ENCODE measurements around the gene XK.
"Not testable (repeated sequence)": the region's sequence is repeated elsewhere in the genome, so short reads cannot be mapped to it uniquely, and the experiment has no call there.

Gene XK

GRCh38 chrX:37685381-37686359 is at the start of gene XK:
Gene XK, plus strand, starts transcription at chrX:37685791. Its CDS starts 171 bp downstream, at chrX:37685962.
- peak; percentile 2 for DNase-seq (ENCODE audit: low spot score)

- no peak for DNase-seq (ENCODE audit: low spot score)
Observed at GRCh38 chrX:37638047-37638446, 47.5 kb upstream of the XK start.

GRCh38 chrX:37640142-37640541 is 45.4 kb upstream of the XK start:
- no peak for DNase-seq (ENCODE audit: low spot score)

- DNase-seq (ENCODE audit: low spot score), result no peak
Observed at GRCh38 chrX:37641859-37642258, 43.7 kb upstream of the XK start.

GRCh38 chrX:37644381-37645305 is 40.9 kb upstream of the XK start:
- DNase-seq (ENCODE audit: low spot score), result no peak

GRCh38 chrX:37646254-37646653 is 39.3 kb upstream of the XK start:
- DNase-seq (ENCODE audit: low spot score), result no peak

GRCh38 chrX:37650879-37651278 is 34.7 kb upstream of the XK start:
- DNase-seq (ENCODE audit: low spot score), result not testable (repeated sequence)

GRCh38 chrX:37651921-37652452 is 33.6 kb upstream of the XK start:
- DNase-seq (ENCODE audit: low spot score), result no peak

- DNase-seq (ENCODE audit: low spot score), result no peak
Observed at GRCh38 chrX:37652589-37653231, 32.9 kb upstream of the XK start.

GRCh38 chrX:37653397-37654085 is 32.0 kb upstream of the XK start:
- no peak for DNase-seq (ENCODE audit: low spot score)

GRCh38 chrX:37658343-37659030 is 27.1 kb upstream of the XK start:
- no peak for DNase-seq (ENCODE audit: low spot score)

GRCh38 chrX:37659047-37659446 is 26.5 kb upstream of the XK start:
- DNase-seq (ENCODE audit: low spot score), result no peak

- DNase-seq (ENCODE audit: low spot score), result no peak
Observed at GRCh38 chrX:37662181-37662580, 23.4 kb upstream of the XK start.

GRCh38 chrX:37666516-37666915 is 19.1 kb upstream of the XK start:
- no peak for DNase-seq (ENCODE audit: low spot score)

GRCh38 chrX:37667141-37667540 is 18.4 kb upstream of the XK start:
- no peak for DNase-seq (ENCODE audit: low spot score)

- no peak for DNase-seq (ENCODE audit: low spot score)
Observed at GRCh38 chrX:37672563-37672962, 13.0 kb upstream of the XK start.

- DNase-seq (ENCODE audit: low spot score), result no peak
Observed at GRCh38 chrX:37676811-37677210, 8.8 kb upstream of the XK start.

- no peak for DNase-seq (ENCODE audit: low spot score)
Observed at GRCh38 chrX:37677243-37677642, 8.3 kb upstream of the XK start.

- DNase-seq (ENCODE audit: low spot score), result no peak
Observed at GRCh38 chrX:37677765-37678164, 7.8 kb upstream of the XK start.

GRCh38 chrX:37678574-37678973 is 7.0 kb upstream of the XK start:
- no peak for DNase-seq (ENCODE audit: low spot score)

- no peak for DNase-seq (ENCODE audit: low spot score)
Observed at GRCh38 chrX:37679230-37679629, 6.4 kb upstream of the XK start.
